GM19099 (cell line): ENCODE data around the gene PPIC.

Source experiments
- POLR2A ChIP-seq: IDR thresholded peaks from 3 replicates; pipeline ENCODE4 v1.6.1; 2011; ENCODE audit warnings: low read depth; ENCODE audit not compliant: insufficient read length; ENCODE audit errors: extremely low read depth

Gene PPIC

GRCh38 chr5:123036391-123037103 is at the start of gene PPIC:
Gene PPIC, minus strand, starts transcription at chr5:123036725. Its CDS starts 100 bp downstream, at chr5:123036625.
- no peak for TF ChIP-seq POLR2A

DNA sequence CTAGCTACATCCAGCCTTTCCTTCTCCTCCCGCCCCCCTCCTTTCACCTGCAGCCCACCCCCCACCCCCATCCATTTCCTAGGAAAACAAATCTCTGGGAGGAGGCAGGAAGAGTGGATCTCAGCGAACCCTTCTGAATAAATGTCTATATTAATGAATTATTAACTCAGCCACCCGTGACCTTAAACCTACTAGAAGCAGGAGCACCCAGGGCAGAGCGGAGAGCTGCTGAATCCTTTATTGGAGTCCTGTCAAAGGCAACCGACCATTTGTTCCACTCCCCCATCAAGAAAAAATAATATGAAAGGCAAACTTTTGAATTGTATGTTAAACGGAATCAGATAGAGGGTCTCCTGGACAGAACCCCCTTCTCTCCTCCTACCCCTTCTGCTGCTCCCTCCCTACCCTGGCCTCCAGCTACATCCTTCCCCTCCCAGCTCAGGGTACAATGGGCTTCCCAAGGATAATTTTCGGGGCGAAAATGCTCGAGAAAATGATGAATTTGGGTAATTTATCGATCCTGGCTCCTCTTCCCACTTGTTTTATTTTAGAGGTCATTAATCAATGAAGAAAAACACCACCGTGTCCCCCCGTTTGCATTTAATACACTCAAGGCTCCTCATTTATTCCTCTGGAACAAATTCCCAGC is 49.2 kb upstream of the PPIC start:
- TF ChIP-seq POLR2A, result no peak

- TF ChIP-seq POLR2A, result no peak
Observed at GRCh38 chr5:123084730-123085605, 48.4 kb upstream of the PPIC start.

GRCh38 chr5:123083298-123083697 is 46.8 kb upstream of the PPIC start:
- no peak for TF ChIP-seq POLR2A

- TF ChIP-seq POLR2A, result no peak
Observed at GRCh38 chr5:123080215-123080614, 43.7 kb upstream of the PPIC start.

DNA sequence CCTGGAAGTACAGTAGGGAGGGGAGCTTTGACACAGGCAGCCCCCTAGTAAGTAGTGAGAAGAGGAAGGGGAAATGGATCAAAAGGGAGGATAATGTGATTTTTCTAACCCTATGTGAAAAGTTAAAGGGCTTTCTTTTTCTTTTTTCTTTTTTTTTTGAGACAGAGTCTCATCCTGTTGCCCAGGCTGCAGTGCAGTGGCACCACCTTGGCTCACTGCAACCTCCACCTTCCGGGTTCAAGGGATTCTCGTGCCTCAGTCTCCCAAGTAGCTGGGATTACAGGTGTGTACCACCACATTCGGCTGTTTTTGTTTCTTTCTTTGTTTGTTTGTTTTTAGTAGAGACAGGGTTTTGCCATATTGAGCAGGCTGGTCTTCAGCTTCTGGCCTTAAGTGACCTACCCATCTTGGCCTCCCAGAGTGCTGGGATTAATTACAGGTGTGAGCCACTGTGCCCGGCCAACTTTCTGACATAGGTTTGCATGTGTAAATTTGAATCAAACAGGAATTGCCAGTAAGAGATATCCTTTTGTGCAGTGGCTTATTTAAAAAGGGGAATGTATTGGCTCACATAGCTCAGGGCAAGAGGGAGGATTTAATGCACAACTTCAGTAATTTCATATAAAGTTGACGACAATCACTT is 39.1 kb upstream of the PPIC start:
- no peak for TF ChIP-seq POLR2A

DNA sequence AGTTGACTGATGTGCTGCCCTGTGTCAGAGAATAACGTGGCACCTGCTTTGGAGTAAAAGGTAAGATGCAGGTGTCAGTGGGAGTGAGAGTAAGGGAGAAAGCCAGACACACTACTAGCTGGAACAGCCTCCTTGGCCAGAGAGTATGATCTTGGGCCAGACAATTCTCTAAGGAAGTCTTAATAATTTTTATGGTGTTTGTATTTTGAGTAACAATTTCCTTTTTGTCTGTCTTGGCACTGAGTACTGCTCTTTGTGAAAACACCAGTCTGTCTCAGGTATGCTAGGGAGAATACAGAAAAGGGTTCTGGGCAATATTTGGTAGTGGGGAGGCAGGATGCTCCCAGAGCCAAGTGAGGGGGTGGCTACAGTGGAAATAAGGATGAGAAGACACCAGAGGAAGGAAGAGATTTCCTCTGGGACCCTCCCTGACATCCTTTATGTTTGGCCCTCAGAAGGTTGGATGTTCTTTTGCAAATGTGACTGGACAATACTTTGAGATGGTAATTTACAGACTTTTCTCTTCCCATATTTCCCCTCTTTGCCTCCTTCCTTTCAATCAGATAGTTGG is 31.9 kb upstream of the PPIC start:
- no peak for TF ChIP-seq POLR2A

DNA sequence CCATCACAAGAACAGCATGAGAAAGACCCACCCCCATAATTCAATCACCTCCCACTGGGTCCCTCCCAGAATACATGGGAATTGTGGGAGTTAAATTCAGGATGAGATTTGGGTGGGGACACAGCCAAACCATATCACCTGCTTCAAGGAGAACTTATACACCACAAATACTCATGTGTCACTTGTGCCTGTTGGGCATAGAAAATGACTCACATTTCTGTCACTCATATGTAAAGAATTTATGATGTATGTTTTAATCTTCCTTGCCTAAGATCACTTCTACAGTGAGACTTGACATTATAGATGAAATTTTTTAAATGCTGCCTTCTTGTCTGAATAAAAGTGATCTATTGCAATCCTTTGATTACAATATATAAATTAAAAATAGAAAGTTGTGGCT is 29.5 kb upstream of the PPIC start:
- no peak for TF ChIP-seq POLR2A

- TF ChIP-seq POLR2A, result no peak
Observed at GRCh38 chr5:123059455-123059854, 22.9 kb upstream of the PPIC start.

DNA sequence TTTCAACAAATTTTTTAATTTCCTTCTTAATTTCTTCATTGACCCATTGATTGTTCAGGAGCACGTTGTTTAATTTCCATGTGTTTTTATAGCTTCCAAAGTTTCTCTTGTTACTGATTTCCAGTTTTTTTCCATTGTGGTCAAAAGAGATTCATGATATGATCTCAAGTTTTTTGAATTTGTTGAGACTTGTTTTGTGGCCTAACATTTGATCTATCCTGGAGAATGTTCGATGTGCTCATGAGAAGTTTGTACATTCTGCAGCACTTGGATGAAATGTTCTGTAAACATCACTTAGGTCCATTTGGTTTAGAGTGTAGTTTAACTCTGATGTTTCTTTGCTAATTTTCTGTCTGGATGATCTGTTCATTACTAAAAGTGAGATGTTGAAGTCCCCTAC is 14.7 kb upstream of the PPIC start:
- no peak for TF ChIP-seq POLR2A

DNA sequence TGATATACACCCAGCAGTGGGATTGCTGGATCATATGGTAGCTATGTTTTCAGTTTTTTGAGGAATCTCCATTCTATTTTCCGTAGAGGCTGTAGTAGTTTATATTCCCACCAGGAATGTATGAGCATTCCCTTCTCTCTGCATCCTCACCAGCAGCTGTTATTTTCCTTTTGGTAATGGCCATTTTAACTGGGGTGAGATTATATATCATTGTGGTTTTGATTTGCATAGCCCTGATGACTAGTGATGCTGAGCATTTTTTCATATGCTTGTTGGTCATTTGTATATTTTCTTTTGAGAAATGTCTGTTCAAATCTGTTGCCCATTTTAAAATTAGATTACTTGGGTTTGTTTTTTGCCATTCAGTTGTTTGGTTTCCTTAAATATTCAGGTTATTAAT is 11.2 kb upstream of the PPIC start:
- no peak for TF ChIP-seq POLR2A

- no peak for TF ChIP-seq POLR2A
Observed at GRCh38 chr5:123046222-123046621, 9.7 kb upstream of the PPIC start.

GRCh38 chr5:123044926-123045617 is 8.5 kb upstream of the PPIC start:
- no peak for TF ChIP-seq POLR2A

DNA sequence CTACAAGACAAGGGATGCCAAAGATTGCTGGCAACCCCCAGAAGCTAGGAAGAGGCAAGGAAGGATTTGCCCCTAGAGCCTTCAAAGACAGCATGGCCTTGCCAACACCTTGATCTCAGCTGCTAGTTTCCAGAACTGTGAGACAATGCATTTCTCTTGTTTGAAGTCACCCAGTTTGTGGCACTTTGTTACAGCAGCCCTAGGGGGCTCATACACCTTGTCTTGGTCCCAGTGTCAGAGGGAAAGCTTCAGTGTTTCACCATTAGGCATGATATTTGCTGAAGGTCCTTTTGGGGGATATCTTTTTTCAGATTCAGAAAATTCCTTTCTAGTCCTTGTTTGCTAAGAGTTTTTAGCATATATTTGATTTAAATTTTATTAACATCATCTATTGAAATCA is 3.1 kb upstream of the PPIC start:
- no peak for TF ChIP-seq POLR2A

GRCh38 chr5:123037104-123037418 is 536 bp upstream of the PPIC start:
- no peak for TF ChIP-seq POLR2A

DNA sequence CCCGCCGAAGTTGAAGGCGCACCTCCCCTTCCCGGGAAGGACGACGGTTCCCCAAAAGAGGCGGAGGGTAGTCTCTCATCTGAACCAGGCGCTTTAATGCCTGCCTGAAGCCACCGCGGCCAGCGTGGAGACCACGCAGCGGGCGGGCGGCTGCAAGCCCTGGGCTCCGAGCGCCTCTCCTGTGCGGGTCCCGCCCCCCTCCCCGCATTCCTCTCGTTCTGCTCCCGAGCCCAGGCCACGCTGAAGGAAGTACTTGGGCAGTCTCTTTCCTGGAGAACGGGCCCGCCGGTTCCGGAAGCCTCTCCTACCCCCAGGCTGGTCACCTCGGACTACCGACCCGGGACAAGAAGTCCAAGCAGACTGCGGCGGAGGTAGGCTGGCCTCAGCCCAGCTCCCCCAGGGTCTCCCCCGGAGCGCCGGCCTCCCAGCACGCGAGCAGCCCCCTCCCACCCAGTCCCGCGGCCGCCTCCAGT is 571 bp downstream of the PPIC start:
- no peak for TF ChIP-seq POLR2A
